GM18505 (cell line): ENCODE measurements around the gene RNASE7.
"Not testable (repeated sequence)": the region's sequence is repeated elsewhere in the genome, so short reads cannot be mapped to it uniquely, and the experiment has no call there.

Experiments
- ATAC-seq: cut with Tn5 transposase; IDR thresholded peaks from one replicate; pipeline ENCODE4 v1.9.1; 2021; ENCODE audit not compliant: unreplicated experiment
- POLR2A ChIP-seq: IDR thresholded peaks from 4 replicates; pipeline ENCODE4 v1.6.1; 2011; ENCODE audit warnings: borderline replicate concordance; ENCODE audit not compliant: insufficient read depth, insufficient read length; ENCODE audit errors: extremely low read depth

RNASE7 gene

GRCh38 chr14:21041676-21042433 lies at the start of gene RNASE7:
Gene RNASE7, plus strand, starts transcription at chr14:21042362. Its CDS starts 631 bp downstream, at chr14:21042993.
- TF ChIP-seq POLR2A: no peak
- ATAC-seq: no peak

GRCh38 chr14:20996521-20996920 lies 45.6 kb upstream of the RNASE7 start:
- ATAC-seq: no peak
- no peak for TF ChIP-seq POLR2A

GRCh38 chr14:20997115-20997514 lies 45.0 kb upstream of the RNASE7 start:
- ATAC-seq: no peak
- no peak for TF ChIP-seq POLR2A

GRCh38 chr14:20997564-20997963 lies 44.6 kb upstream of the RNASE7 start:
- no peak for ATAC-seq
- TF ChIP-seq POLR2A: no peak

- no peak for TF ChIP-seq POLR2A
- ATAC-seq: no peak
These were observed 44.0 kb upstream of the RNASE7 start for GRCh38 chr14:20998139-20998538.

GRCh38 chr14:20998674-20999366 lies 43.3 kb upstream of the RNASE7 start, which contains the start of gene SLC39A2:
Gene SLC39A2, plus strand, starts transcription at chr14:20999293. Its CDS starts 154 bp downstream, at chr14:20999447.
- no peak for ATAC-seq

GRCh38 chr14:20999591-20999990 lies 42.6 kb upstream of the RNASE7 start:
- no peak for TF ChIP-seq POLR2A
- ATAC-seq: no peak

More at GRCh38 chr14:20998674-20999366, 43.3 kb upstream of the RNASE7 start, which contains the start of gene SLC39A2:
- no peak for TF ChIP-seq POLR2A

GRCh38 chr14:21001218-21001617 lies 40.9 kb upstream of the RNASE7 start:
- no peak for TF ChIP-seq POLR2A
- no peak for ATAC-seq

- no peak for TF ChIP-seq POLR2A
- no peak for ATAC-seq
These were observed 38.3 kb upstream of the RNASE7 start for GRCh38 chr14:21003788-21004346.

GRCh38 chr14:21009721-21010120 lies 32.4 kb upstream of the RNASE7 start:
- ATAC-seq: not testable (repeated sequence)

- TF ChIP-seq POLR2A: no peak
- ATAC-seq: no peak
These were observed 31.0 kb upstream of the RNASE7 start for GRCh38 chr14:21011136-21011535.

GRCh38 chr14:21014761-21015190 lies 27.4 kb upstream of the RNASE7 start:
- ATAC-seq: no peak
- no peak for TF ChIP-seq POLR2A

GRCh38 chr14:21015312-21015711 lies 26.9 kb upstream of the RNASE7 start:
- no peak for ATAC-seq
- TF ChIP-seq POLR2A: no peak
